ENCODE measurements around the gene TMEM202. TPM values are rescaled to one million over a fixed set of nuclear protein-coding genes. Genes with fewer than 3 reads are reported as not detected.
"Not testable (repeated sequence)": the region's sequence is repeated elsewhere in the genome, so short reads cannot be mapped to it uniquely, and the experiment has no call there.

The TMEM202 gene
- total and polyA plus RNA-seq, 2 donors (not counting 3 experiments of a cell fraction or from before 2014, with no cell fraction given): not detected

- Histone ChIP-seq H3K9me3 (replicated peaks; ENCODE audit: control insufficient read depth, insufficient read depth, low read length) (no peaks in the 10 kb centered on the region), H3K27me3 (ENCODE audit: control insufficient read depth in 2 of 2, insufficient read depth in 2 of 2, low read length in 2 of 2) (peaks cover 0 to 12% of the 10 kb centered on the region in 2 experiments), H3K27ac (ENCODE audit: insufficient read depth, low read depth, low read length) (no peak overlapping the region), H4K20me1 (replicated peaks; ENCODE audit: control insufficient read depth, extremely low read depth, insufficient read depth, low read length) (no peaks in the 10 kb centered on the region), H3K4me2 (ENCODE audit: insufficient read depth, low read length) (no peak overlapping the region), H3K9me1 (replicated peaks; ENCODE audit: control insufficient read depth, extremely low read depth, insufficient read depth, low read length) (no peaks in the 10 kb centered on the region), H3K79me2 (ENCODE audit: control insufficient read depth, insufficient read depth, low read length) (no peaks in the 10 kb centered on the region), H2AFZ (ENCODE audit: low read depth, low read length) (no peak overlapping the region), H3K36me3 (ENCODE audit: control insufficient read depth in 2 of 2, extremely low read depth in 1 of 2, insufficient read depth in 2 of 2, low read length in 2 of 2) (no peaks in the 10 kb centered on the region), H3K4me1 (ENCODE audit: control insufficient read depth, extremely low read depth, insufficient read depth, low read length) (no peaks in the 10 kb centered on the region), H3K9ac (replicated peaks; ENCODE audit: extremely low read depth, insufficient read depth, low read length) (no peak overlapping the region), H3K4me3 (replicated peaks in 1 of 3; ENCODE audit: insufficient read depth in 1 of 3, low read depth in 1 of 3, low read length in 3 of 3) (no peak overlapping the region)
- no peak for TF ChIP-seq EZH2 (IDR thresholded peaks at IDR 0.05; ENCODE audit: borderline replicate concordance, low read depth, low read length, severe bottlenecking)
- no peak for TF ChIP-seq POLR2A (IDR thresholded peaks at IDR 0.05; ENCODE audit: low read depth, low read length)
- TF ChIP-seq JUN (IDR thresholded peaks at IDR 0.05; ENCODE audit: borderline replicate concordance, insufficient read depth, insufficient read length, low read depth): no peak
- TF ChIP-seq POLR2AphosphoS5 (IDR thresholded peaks at IDR 0.05; ENCODE audit: insufficient read depth, low read depth, low read length): no peak
- no peak for TF ChIP-seq FOS (IDR thresholded peaks at IDR 0.05; ENCODE audit: borderline replicate concordance, insufficient read depth, low read length)
- no peak for TF ChIP-seq GATA2 (IDR thresholded peaks at IDR 0.05; ENCODE audit: insufficient read depth, insufficient read length, low read depth, low read length)
- no peak for TF ChIP-seq MYC (IDR thresholded peaks at IDR 0.05; ENCODE audit: low read depth, low read length)
- no peak for TF ChIP-seq MAX (IDR thresholded peaks at IDR 0.05; ENCODE audit: insufficient read depth, insufficient read length)
- TF ChIP-seq CTCF (IDR thresholded peaks at IDR 0.05; ENCODE audit: extremely low read depth in 1 of 2, insufficient read depth in 1 of 2, low read depth in 1 of 2, low read length in 2 of 2): no peak
- intact Hi-C loops (cut with micrococcal nuclease) (no loop called here), dilution Hi-C loops (cut with MboI; ENCODE audit: extremely low pct_ligation_motif_present, low sequenced_read_pairs) (no loop called here)
- POLR2A ChIA-PET: no interaction called here
- no peak for FAIRE-seq
- CTCF ChIA-PET: no interaction called here
- BruUV-seq (replicated peaks): no TSS peak
- DNase-seq (ENCODE audit: low read depth, low spot score): no peak
These were observed 13.4 kb downstream of the TMEM202 start for GRCh38 chr15:72411544-72411943.

- intact Hi-C loops (cut with micrococcal nuclease); dilution Hi-C loops (cut with MboI; ENCODE audit: extremely low pct_ligation_motif_present, low sequenced_read_pairs): not testable (repeated sequence)
These were observed 15.2 kb downstream of the TMEM202 start for GRCh38 chr15:72413337-72413736.

More at GRCh38 chr15:72413337-72413736, 15.2 kb downstream of the TMEM202 start:
- BruUV-seq (replicated peaks); H3K4me1 ChIP-seq (ENCODE audit: control insufficient read depth, extremely low read depth, insufficient read depth, low read length); H3K9me3 ChIP-seq (replicated peaks; ENCODE audit: control insufficient read depth, insufficient read depth, low read length); H3K9me1 ChIP-seq (replicated peaks; ENCODE audit: control insufficient read depth, extremely low read depth, insufficient read depth, low read length); POLR2A ChIA-PET; FAIRE-seq; DNase-seq (ENCODE audit: low read depth, low spot score); H3K4me2 ChIP-seq (ENCODE audit: insufficient read depth, low read length); H3K27me3 ChIP-seq (ENCODE audit: control insufficient read depth in 2 of 2, insufficient read depth in 2 of 2, low read length in 2 of 2); H4K20me1 ChIP-seq (replicated peaks; ENCODE audit: control insufficient read depth, extremely low read depth, insufficient read depth, low read length); H2AFZ ChIP-seq (ENCODE audit: low read depth, low read length); CTCF ChIA-PET; H3K4me3 ChIP-seq (replicated peaks in 1 of 3; ENCODE audit: insufficient read depth in 1 of 3, low read depth in 1 of 3, low read length in 3 of 3); H3K36me3 ChIP-seq (ENCODE audit: control insufficient read depth in 2 of 2, extremely low read depth in 1 of 2, insufficient read depth in 2 of 2, low read length in 2 of 2); H3K79me2 ChIP-seq (ENCODE audit: control insufficient read depth, insufficient read depth, low read length); H3K27ac ChIP-seq (ENCODE audit: insufficient read depth, low read depth, low read length); H3K9ac ChIP-seq (replicated peaks; ENCODE audit: extremely low read depth, insufficient read depth, low read length): not testable (repeated sequence)
